HAP-1 (cell line): ENCODE data around the gene ADGRA3.

Experiments
- DNase-seq, 2 experiments: peaks; one replicate each; pipeline ENCODE4 v3.0.0-alpha.2; 2016 to 2020; ENCODE audit warnings: low spot score in 2 of 2
- H3K27me3 ChIP-seq: fragments of 250-450 bp; sonication (Bioruptor Pico); 2 replicates; pipeline ENCODE4 v1.5.1; 2020; ENCODE audit warnings: low read depth, mild to moderate bottlenecking, moderate library complexity
- H3K36me3 ChIP-seq: fragments of 250-450 bp; sonication (Bioruptor Pico); replicated peaks from 2 replicates; pipeline ENCODE4 v1.5.1; 2020; ENCODE audit warnings: mild to moderate bottlenecking
- H3K4me1 ChIP-seq: fragments of 250-450 bp; sonication (Bioruptor Pico); 2 replicates; pipeline ENCODE4 v1.5.1; 2020; ENCODE audit warnings: mild to moderate bottlenecking
- H3K4me3 ChIP-seq: fragments of 250-450 bp; sonication (Bioruptor Pico); 2 replicates; pipeline ENCODE4 v1.5.1; 2020; ENCODE audit warnings: mild to moderate bottlenecking, moderate library complexity
- H3K9me3 ChIP-seq: fragments of 250-450 bp; sonication (Bioruptor Pico); 2 replicates; pipeline ENCODE4 v1.5.1; 2020; ENCODE audit warnings: mild to moderate bottlenecking, moderate library complexity
- in situ Hi-C: fragments of 300-500 bp; cut with MboI; formaldehyde crosslinking; loops from 3 replicates; pipeline ENCODE4 v1.14.3; 2020; ENCODE audit warnings: low sequenced_read_pairs, inconsistent platforms, mixed read lengths

ADGRA3 gene

GRCh38 chr4:22339491-22339890 is 176.4 kb downstream of the ADGRA3 start:
- Histone ChIP-seq H3K4me1 (no peaks in the 10 kb centered on the region), H3K9me3 (no peaks in the 10 kb centered on the region), H3K4me3 (no peak overlapping the region), H3K36me3 (no peaks in the 10 kb centered on the region), H3K27me3 (no peaks in the 10 kb centered on the region)
- DNase-seq: no peak
- in situ Hi-C loops: no loop called here

DNA sequence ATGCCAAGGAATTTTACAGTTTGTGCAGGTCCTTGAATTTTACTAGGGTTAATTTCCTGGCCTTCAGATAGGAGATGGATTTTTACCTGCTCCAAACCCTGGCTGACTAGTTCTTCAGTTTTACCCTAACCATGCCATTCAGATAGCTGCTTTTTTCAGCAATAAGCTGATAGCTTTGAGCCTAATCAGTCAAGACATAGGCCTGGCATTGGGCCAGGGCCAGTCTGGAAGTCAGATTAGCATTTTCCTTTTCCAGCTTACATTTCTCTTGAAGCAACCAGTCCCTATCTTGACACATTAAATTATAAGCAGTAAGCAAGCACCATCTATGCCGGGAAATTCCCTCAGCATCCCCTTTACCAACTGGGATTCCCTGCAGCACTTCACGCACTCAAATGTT is 177.1 kb downstream of the ADGRA3 start:
- no peak for DNase-seq
- in situ Hi-C loops: no loop called here

More for the DNA sequence above, 177.1 kb downstream of the ADGRA3 start:
- no peaks in the 10 kb centered on the region for H3K36me3 ChIP-seq
- H3K27me3 ChIP-seq: no peaks in the 10 kb centered on the region
- H3K4me1 ChIP-seq: no peaks in the 10 kb centered on the region
- H3K9me3 ChIP-seq: no peaks in the 10 kb centered on the region
- H3K4me3 ChIP-seq: no peak overlapping the region
